SK-N-SH treated with all-trans-retinoic acid at 6 μM for 48 hours (cell line): Measurements from ENCODE around the gene FABP1.

ENCODE experiments used
- ARNTL ChIP-seq: fragments of 450-650 bp; formaldehyde crosslinking; IDR thresholded peaks from 2 replicates; pipeline ENCODE4 v1.5.0; 2020; ENCODE audit warnings: low read depth, mild to moderate bottlenecking, moderate library complexity, borderline replicate concordance
- BACH2 ChIP-seq: fragments of 250-450 bp; sonication (Bioruptor Pico); IDR thresholded peaks from 2 replicates; pipeline ENCODE4 v1.9.0; 2021; ENCODE audit warnings: mild to moderate bottlenecking, borderline replicate concordance
- ISL1 ChIP-seq: fragments of 250-450 bp; sonication (Bioruptor Pico); IDR thresholded peaks from 2 replicates; pipeline ENCODE4 v2.1.2; 2022; ENCODE audit warnings: mild to moderate bottlenecking, moderate library complexity
- PATZ1 ChIP-seq: fragments of 250-450 bp; sonication (Bioruptor Pico); IDR thresholded peaks from 2 replicates; pipeline ENCODE4 v1.8.0; 2020; ENCODE audit warnings: mild to moderate bottlenecking, moderate library complexity, borderline replicate concordance
- PPARA ChIP-seq: fragments of 250-450 bp; sonication (Bioruptor Pico); IDR thresholded peaks from 2 replicates; pipeline ENCODE4 v1.5.0; 2020; ENCODE audit warnings: mild to moderate bottlenecking, borderline replicate concordance
- RARB ChIP-seq: fragments of 250-450 bp; sonication (Bioruptor Pico); IDR thresholded peaks from 2 replicates; pipeline ENCODE4 v1.8.0; 2021; ENCODE audit warnings: mild to moderate bottlenecking, moderate library complexity
- TSHZ2 ChIP-seq: fragments of 250-450 bp; sonication (Bioruptor Pico); IDR thresholded peaks from 2 replicates; pipeline ENCODE4 v1.5.0; 2020; ENCODE audit warnings: mild to moderate bottlenecking, moderate library complexity
- ZC3H10 ChIP-seq: fragments of 250-450 bp; sonication (Bioruptor Pico); IDR thresholded peaks from 2 replicates; pipeline ENCODE4 v1.5.1; 2021; ENCODE audit warnings: mild to moderate bottlenecking, moderate library complexity
- ZFP30 ChIP-seq: fragments of 450-650 bp; formaldehyde crosslinking; IDR thresholded peaks from 2 replicates; pipeline ENCODE4 v1.5.0; 2022; ENCODE audit warnings: mild to moderate bottlenecking, moderate library complexity

- TF ChIP-seq RARB (CRISPR knock-in tag): no peak
- no peak for TF ChIP-seq PPARA
- no peak for TF ChIP-seq ARNTL (CRISPR knock-in tag)
- TF ChIP-seq PATZ1: no peak
- no peak for TF ChIP-seq TSHZ2 (CRISPR knock-in tag)
- no peak for TF ChIP-seq ISL1 (CRISPR knock-in tag)
- no peak for TF ChIP-seq ZFP30 (CRISPR knock-in tag)
- TF ChIP-seq BACH2: no peak
- no peak for TF ChIP-seq ZC3H10 (CRISPR knock-in tag)
Observed at GRCh38 chr2:88110830-88111229, 17.0 kb downstream of the FABP1 start.
